MCF 10A (cell line): ENCODE results near the gene IBTK. TPM values are rescaled to one million over a fixed set of nuclear protein-coding genes. Genes with fewer than 3 reads are reported as not detected.
"Not testable (repeated sequence)": the region's sequence is repeated elsewhere in the genome, so short reads cannot be mapped to it uniquely, and the experiment has no call there.

ENCODE experiments used
- BruUV-seq: library from RNA; stranded (reverse); fragments of 400-500 nt; replicated peaks from 2 replicates; lab custom pipeline; 2021; lab: Mats Ljungman, UMichigan
- CTCF ChIA-PET: fragments of 300-600 bp; sonication (Branson Sonifier 250); formaldehyde crosslinking; extraction: SDS; loops from one replicate; lab custom pipeline; 2021; ENCODE audit warnings: antibody characterized with exemption, inconsistent platforms; lab: Yijun Ruan, JAX
- POLR2A ChIA-PET: fragments of 300-600, 350-650 bp; sonication (Branson Sonifier 250); formaldehyde crosslinking; extraction: SDS; loops from one replicate; lab custom pipeline; 2020; ENCODE audit warnings: antibody characterized with exemption, inconsistent platforms; lab: Yijun Ruan, JAX
- DNase-seq: peaks from one replicate; pipeline ENCODE4 v3.0.0-alpha.2; 2018; ENCODE audit not compliant: unreplicated experiment
- H3K27ac Mint-ChIP-seq: one replicate; pipeline ENCODE4 v1.8.0; 2022; ENCODE audit warnings: mild to moderate bottlenecking, low read depth, mixed read lengths; ENCODE audit not compliant: unreplicated experiment
- H3K27me3 Mint-ChIP-seq: one replicate; pipeline ENCODE4 v1.8.0; 2022; ENCODE audit warnings: mixed read lengths; ENCODE audit not compliant: insufficient read depth, unreplicated experiment
- H3K36me3 Mint-ChIP-seq: one replicate; pipeline ENCODE4 v1.8.0; 2022; ENCODE audit warnings: mild to moderate bottlenecking, moderate library complexity, mixed read lengths; ENCODE audit not compliant: insufficient read depth, unreplicated experiment
- H3K4me1 Mint-ChIP-seq: one replicate; pipeline ENCODE4 v1.8.0; 2022; ENCODE audit warnings: mixed read lengths; ENCODE audit not compliant: insufficient read depth, unreplicated experiment
- H3K4me3 Mint-ChIP-seq: one replicate; pipeline ENCODE4 v1.8.0; 2022; ENCODE audit warnings: mild to moderate bottlenecking, moderate library complexity, mixed read lengths; ENCODE audit not compliant: unreplicated experiment
- H3K9me3 Mint-ChIP-seq: one replicate; pipeline ENCODE4 v1.8.0; 2022; ENCODE audit warnings: mixed read lengths; ENCODE audit not compliant: unreplicated experiment
- intact Hi-C: fragments of 100-400 bp; cut with micrococcal nuclease; formaldehyde crosslinking; loops from 2 replicates; pipeline ENCODE4 v1.14.1; 2022
- total RNA-seq: library from RNA; stranded (reverse); gene quantifications from 2 replicates; pipeline ENCODE4 v1.2.3, GENCODE V29; 2022
- TF ChIP-seq, protein P1 (sequence below): fragments of 200-600 bp; IDR thresholded peaks from one replicate; pipeline ENCODE4 v1.8.0; 2022; ENCODE audit warnings: antibody characterized with exemption, mild to moderate bottlenecking; ENCODE audit not compliant: unreplicated experiment

IBTK gene
- total RNA-seq, 1 experiment from 2014 or later, result 59.0 TPM

- intact Hi-C loops, result no loop called here
- BruUV-seq, result no TSS peak
- TF ChIP-seq, protein P1, sequence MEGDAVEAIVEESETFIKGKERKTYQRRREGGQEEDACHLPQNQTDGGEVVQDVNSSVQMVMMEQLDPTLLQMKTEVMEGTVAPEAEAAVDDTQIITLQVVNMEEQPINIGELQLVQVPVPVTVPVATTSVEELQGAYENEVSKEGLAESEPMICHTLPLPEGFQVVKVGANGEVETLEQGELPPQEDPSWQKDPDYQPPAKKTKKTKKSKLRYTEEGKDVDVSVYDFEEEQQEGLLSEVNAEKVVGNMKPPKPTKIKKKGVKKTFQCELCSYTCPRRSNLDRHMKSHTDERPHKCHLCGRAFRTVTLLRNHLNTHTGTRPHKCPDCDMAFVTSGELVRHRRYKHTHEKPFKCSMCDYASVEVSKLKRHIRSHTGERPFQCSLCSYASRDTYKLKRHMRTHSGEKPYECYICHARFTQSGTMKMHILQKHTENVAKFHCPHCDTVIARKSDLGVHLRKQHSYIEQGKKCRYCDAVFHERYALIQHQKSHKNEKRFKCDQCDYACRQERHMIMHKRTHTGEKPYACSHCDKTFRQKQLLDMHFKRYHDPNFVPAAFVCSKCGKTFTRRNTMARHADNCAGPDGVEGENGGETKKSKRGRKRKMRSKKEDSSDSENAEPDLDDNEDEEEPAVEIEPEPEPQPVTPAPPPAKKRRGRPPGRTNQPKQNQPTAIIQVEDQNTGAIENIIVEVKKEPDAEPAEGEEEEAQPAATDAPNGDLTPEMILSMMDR, result no peak
- Mint-ChIP-seq H3K36me3 (peaks cover 82% of the 10 kb centered on the region), H3K9me3 (no peaks in the 10 kb centered on the region), H3K27ac (peak overlapping the region; percentile 39), H3K4me3 (no peak overlapping the region), H3K27me3 (no peaks in the 10 kb centered on the region), H3K4me1 (peaks cover 10% of the 10 kb centered on the region)
- ChIA-PET CTCF (interaction anchor here (0.6 kb wide), 1 partner anchor 857 kb away, joined by 3 read pairs; the partner anchor contains the start of gene UBE3D), POLR2A (no interaction called here)
- DNase-seq, result peak; percentile 0
Observed at GRCh38 chr6:82208913-82209312, 38.6 kb downstream of the IBTK start.

- POLR2A ChIA-PET, result interaction anchor here (0.6 to 0.7 kb wide), 2 partner anchors 12 to 978 kb away, joined by 4 to 5 read pairs; no protein-coding TSS in a partner anchor
- peaks cover 11% of the 10 kb centered on the region for H3K4me1 Mint-ChIP-seq
- intact Hi-C loops, result no loop called here
- H3K9me3 Mint-ChIP-seq, result no peaks in the 10 kb centered on the region
- no peak overlapping the region for H3K4me3 Mint-ChIP-seq
- peaks cover 81% of the 10 kb centered on the region for H3K36me3 Mint-ChIP-seq
- no TSS peak for BruUV-seq
- TF ChIP-seq, protein P1, result no peak
- H3K27ac Mint-ChIP-seq, result peak overlapping the region; percentile 8
- no peak for DNase-seq
- no peaks in the 10 kb centered on the region for H3K27me3 Mint-ChIP-seq
- CTCF ChIA-PET, result interaction anchor here (0.5 to 1.2 kb wide), 2 partner anchors 9 to 30 kb away, joined by 3 read pairs; no protein-coding TSS in a partner anchor
Observed at GRCh38 chr6:82205930-82206392, 41.6 kb downstream of the IBTK start.

- Mint-ChIP-seq H3K4me1 (peaks cover 11% of the 10 kb centered on the region), H3K27ac (peak overlapping the region; percentile 43), H3K4me3 (no peak overlapping the region), H3K27me3 (no peaks in the 10 kb centered on the region), H3K9me3 (no peaks in the 10 kb centered on the region), H3K36me3 (peaks cover 84% of the 10 kb centered on the region)
- no peak for DNase-seq
- POLR2A ChIA-PET, result no interaction called here
- TF ChIP-seq, protein P1, result no peak
- intact Hi-C loops, result no loop called here
- CTCF ChIA-PET, result no interaction called here
- no TSS peak for BruUV-seq
Observed at GRCh38 chr6:82204020-82204419, 43.5 kb downstream of the IBTK start.

DNA sequence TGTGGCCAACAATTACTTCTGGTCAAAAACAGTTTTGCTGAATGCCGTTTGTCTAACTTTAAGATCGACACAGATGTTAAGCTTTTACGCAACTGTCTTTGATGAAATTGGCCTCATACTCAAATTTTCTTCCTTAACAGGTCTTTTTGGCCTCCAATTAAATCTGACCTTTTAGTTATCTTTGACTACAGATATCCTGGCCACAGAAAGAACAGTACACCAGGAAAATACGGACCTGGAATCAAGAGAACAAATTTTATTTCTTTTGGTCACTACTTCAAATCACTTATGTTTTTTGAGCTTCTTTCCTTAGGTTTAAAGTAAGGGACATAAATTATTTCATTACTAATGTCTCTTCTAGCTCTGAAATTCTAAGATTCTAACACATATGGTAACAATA, 49.8 kb downstream of the IBTK start:
- Mint-ChIP-seq H3K36me3 (peaks cover 96% of the 10 kb centered on the region), H3K27ac (no peak overlapping the region), H3K27me3 (no peaks in the 10 kb centered on the region), H3K4me3 (no peak overlapping the region), H3K9me3 (no peaks in the 10 kb centered on the region), H3K4me1 (no peaks in the 10 kb centered on the region)
- intact Hi-C loops, result no loop called here
- ChIA-PET POLR2A (interaction anchor here (0.7 kb wide), 1 partner anchor 30 kb away, joined by 3 read pairs; no protein-coding TSS in a partner anchor), CTCF (interaction anchor here (0.6 to 1.1 kb wide), 3 partner anchors 9 to 867 kb away, joined by 3 to 7 read pairs (median 3); no protein-coding TSS in a partner anchor)
- no TSS peak for BruUV-seq
- no peak for DNase-seq
- TF ChIP-seq, protein P1, result no peak

DNA sequence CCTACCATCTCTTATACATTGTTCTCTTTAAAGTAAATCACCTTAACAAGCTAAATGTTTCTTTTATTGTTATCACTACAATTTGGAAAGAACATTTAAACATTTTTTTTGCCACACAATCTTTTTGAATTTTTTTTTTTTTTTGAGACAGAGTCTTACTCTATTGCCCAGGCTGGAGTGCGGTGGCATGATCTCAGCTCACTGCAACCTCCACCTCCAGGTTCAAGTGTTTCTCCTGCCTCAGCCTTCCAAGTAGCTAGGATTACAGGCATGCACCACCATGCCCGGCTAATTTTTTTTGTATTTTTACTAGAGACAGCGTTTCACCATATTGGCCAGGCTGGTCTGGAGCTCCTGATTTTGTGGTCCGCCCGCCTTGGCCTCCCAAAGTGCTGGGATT, 50.3 kb downstream of the IBTK start:
- H3K9me3 Mint-ChIP-seq, intact Hi-C loops, BruUV-seq, H3K27ac Mint-ChIP-seq, H3K4me3 Mint-ChIP-seq, H3K4me1 Mint-ChIP-seq, H3K27me3 Mint-ChIP-seq, DNase-seq: not testable (repeated sequence)
- POLR2A ChIA-PET, result interaction anchor here (0.6 to 0.7 kb wide), 4 partner anchors 9 to 965 kb away, joined by 3 read pairs; no protein-coding TSS in a partner anchor
- CTCF ChIA-PET, result interaction anchor here (0.6 to 1.1 kb wide), 5 partner anchors 8 to 1317 kb away, joined by 3 to 7 read pairs (median 3); no protein-coding TSS in a partner anchor
- peaks cover 98% of the 10 kb centered on the region for H3K36me3 Mint-ChIP-seq
